8988T (cell line): ENCODE measurements around the gene HOXD1.

Experiments used
- DNase-seq: peaks from one replicate; pipeline ENCODE4 v3.0.0; 2011

The HOXD1 gene

DNA sequence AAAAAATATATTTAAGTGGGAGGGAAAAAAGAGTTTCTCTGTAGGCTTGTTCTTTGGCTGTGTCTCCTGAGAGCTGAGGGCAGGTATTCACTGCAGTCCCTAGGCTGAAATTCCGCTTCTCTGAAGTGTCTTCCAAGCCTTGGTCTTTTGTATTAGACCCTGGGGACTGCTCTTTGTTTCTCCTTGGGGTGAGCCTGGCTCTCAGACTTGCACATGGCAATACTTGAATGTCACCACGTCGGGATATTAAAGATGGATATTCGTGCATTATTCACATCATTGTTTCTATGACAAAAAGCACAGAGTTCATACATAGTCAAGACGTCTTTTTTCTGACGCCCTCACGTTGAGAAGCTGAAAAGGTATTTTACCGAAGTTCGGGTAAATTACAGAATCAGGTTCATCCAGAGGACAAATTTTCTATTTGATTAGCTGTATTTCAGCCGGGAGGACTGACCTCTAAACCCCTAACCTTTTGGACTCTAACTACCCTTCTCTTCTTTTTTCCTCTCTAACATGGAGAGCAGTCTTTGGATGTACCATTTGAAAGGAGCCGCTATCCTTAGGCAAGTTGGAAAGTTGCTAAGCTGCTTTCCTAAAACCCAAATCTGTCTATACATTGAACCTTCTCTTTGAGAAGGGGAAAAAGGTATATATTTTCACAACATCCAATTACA is 33.8 kb upstream of the HOXD1 start:
- DNase-seq, result no peak

DNA sequence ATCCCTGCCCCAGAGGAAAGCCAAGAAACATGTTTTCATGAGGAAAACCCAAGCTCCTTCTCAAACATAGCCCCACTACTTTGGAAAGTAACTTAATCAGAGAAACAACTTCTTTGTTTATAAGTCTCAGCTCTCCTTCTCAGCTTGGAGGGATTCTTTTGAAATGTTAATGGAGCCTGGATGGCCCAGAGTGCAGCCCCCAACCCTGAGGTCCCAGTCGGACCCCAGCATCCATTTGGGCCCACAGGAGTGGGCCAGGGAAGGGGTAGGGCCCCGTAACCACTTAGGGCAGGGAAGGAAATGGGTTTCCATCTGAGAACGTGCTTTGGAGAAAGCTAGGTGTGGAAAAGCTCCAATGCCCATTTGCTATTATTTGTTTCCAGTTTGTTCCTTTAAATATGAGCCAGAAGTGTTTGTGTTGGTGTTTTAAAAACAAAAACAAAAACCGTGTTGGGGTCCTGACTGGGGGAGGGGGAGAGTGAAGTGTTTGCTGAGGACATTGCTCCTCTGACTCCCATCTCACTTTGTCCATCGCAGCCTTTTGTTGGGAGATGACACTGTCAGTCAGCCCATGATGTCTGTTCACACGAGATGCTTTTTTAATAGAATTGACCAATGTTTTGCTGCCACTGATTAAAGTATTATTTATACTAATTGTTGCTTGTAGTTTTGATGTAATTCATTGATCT is 33.0 kb upstream of the HOXD1 start:
- no peak for DNase-seq

DNA sequence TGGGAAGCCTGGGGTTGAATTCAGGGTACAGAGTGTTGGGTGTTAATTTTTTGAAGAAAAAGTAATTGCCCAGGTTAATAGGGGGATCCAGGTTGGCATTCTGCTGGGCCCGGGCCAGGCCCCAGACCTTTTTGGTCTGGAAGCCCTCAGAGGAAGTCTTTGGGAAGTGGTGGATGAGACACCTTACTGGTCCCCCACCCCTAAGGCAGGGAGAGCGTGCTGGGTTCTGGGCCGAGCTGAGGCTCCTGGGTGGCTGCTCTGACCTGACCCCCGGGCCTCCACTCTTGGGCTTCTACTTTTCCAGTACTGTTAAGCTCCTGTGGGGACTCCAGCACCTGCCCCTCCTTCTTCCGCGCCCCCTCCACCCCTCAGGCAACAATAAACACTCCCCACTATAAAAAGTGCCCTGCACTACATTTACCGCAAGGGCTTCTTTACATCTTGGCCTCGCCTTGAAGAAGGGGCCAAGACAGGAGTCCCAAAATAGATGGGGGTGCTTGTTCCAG is 32.1 kb upstream of the HOXD1 start:
- DNase-seq, result no peak

DNA sequence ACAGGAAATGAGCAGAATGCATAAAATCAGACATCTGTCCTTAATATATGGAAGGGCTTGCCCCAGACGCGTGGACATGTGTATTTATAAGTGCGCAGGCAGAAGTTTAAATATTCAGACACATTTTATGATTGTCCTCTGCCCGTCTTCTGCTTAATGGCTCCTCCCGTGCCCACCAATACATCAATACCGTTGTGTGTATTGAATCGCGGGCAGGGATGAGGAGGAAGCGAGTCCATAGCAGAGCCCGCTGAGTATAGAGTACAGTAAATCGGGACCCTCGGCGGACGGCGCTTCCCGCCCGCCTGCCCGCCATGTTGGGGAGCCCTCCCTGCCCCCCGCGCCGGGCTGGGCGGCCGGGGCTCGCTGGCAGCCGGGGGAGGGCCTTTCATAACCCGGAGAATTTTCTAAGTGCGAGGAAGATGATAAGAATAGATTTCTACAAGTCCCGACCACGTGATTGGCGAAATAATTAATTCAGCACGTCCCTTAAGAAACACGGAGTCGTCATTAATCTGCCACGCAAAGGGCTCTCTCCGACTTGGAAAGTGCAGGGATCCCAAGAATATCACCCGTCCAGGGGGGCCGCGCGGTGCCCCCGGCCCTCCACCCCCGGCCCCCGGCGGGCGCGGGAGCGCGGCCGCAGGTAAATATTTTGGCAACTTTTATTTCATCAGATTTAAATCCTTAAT is 31.5 kb upstream of the HOXD1 start, which contains the start of gene HOXD3:
TSS of gene HOXD3 (plus strand) at position 501 of the 692 bp plus-strand sequence. CDS start 11,808 bp downstream, outside the sequence.
- no peak for DNase-seq

DNA sequence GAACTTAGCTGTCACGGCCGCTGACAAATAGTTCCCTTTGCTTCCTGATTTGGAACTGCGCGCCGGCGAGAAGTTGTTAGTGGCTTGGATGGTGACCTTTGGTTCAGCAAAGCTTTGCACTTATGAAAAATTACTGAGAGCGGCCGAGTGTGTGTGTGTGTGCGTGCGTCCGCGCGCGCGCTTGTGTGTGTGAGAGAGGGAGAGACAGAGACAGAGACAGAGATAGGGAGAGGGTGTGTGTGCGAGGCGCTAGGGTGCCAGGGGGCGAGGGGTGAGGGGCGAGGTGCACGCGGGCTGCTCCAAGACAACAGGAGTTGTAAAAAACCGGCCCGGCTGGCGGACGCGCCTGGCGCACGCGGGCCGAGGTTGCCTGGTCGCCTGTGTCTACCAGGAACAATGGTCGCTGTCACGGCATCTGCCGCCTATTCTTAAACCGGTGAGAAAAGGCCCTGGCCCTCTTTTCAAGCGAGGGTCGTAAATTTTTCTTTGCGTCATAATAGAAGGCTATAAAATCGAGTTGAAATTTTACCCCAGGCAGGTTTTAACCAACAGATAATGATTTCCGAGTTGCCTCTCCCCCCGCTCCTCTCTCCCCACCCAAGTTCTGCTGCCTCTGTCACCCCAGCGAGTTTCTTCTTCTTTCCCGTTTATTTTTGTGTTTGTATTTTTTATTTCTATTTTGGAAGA is 30.8 kb upstream of the HOXD1 start:
- no peak for DNase-seq

DNA sequence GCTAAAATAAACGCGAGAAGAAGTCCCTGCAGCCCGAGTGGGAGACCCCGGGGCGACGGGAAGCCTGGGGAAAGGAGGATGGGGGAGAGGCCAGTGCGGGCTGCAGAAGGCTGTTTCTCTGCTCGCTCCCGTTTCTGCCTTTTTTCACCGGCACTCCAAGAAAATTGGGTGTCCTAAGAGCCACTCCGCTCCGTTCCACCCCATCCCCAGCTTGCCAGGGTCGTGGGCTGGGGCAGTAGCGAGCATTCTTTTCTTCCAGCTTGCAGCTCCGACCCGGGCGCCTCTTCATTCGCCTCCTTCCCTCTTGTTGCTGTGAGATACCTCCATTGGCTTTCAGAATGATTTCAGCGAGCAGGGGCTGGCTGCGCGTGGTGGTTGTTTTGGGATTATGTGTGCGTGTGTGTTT is 30.3 kb upstream of the HOXD1 start:
- DNase-seq, result no peak

DNA sequence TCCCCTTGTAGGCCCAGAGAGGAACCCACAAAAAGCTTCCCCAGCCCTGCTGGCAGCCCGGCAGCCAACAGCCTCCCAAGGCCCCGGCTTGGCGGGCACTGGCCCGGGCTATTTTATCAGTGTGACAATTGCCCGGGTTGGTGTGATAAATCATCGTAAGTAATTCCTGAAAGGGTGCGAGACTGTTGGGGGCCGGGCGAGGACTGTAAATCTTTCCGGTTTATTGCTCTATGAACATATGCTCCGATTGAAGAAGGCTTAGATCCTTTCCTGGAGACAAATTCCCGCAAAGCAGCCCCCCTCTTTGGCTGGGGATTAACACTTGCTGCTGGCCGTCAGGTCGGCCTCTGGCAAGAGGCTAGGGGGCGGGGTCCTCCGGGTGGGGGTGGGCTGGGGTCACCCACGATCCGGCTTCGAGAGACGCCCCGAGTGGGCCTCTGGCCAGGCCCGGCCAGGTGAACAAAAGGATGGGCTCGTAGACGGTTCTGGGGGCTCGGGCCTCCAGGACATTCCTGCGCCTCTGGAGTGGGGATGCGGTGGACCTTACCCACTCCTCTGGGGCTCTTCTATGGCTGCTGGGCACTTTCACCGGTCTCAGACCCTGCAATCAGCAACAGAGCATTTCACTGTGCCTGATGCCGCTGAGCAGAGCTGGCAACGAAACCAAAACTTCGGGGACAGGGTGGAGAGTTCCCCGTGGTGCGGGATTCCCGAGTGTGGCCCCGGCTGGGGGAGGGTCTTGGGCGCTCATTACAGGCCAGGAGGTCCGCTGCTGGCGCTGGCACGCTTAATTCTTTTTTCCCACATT is 29.4 kb upstream of the HOXD1 start:
- no peak for DNase-seq

DNA sequence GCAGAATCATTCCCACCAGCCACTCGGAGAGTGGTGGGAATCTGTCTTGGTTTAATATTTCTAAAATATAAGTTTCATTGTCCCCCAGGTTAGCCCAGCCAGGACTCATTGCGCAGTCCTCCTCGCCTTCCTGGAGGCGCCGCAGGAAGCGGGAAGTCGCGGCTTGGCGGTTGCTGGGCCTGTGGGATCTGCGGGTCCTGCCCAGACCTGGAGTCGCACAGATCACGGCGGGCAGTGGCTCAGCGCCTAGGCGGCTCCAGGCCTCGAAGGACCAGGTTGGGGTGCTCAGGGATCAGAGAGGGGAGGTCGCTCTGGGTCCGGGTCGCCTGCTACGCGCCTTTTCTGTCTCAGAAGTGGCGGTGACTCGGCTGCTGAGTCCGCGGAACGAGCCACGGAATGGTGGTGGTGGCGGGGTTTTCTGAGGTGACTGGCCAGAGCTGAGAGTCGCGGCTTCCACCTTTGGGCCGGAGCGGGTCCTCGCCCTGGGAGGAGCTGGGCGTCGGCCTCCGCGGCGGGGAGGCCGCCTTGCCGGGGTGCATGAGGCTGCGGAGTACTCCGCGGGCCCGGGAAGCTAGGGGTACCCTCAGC is 28.7 kb upstream of the HOXD1 start:
- DNase-seq, result no peak

DNA sequence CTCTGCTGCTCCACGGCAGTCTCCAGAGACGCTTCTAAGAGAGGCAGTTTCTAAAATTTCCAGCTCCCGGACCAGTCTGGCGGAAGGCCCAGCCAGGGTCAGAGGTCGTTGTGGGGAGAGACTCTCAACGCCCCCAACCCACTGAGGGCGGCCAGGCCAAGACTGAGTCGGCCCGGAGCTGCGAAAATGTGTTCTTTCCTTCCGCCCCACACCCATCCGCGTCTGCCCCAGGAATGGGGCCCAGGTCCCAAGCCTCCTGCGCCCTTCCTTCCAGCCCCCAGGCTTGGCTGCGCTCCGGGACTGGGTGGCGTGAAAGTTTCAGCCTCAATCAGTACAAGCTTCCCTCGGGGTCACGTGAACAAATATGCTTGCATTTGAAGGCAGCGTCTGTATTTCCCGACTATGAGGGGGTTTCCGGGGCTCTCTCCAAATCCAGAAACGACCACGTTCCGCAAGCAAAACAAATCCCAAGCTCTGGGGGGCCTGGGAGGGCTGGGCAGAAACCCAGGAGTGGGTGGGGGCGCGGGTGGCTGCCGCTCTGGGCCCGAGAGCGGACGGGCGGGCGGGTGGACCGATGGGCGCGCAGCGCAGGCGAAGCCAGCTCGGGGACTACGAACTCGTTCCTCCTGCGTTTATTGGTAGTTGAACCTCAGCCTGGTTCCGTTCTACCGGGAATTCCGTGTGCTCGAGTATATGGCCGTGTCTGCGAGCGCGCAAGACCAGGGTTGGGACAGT is 28.1 kb upstream of the HOXD1 start:
- DNase-seq, result no peak

DNA sequence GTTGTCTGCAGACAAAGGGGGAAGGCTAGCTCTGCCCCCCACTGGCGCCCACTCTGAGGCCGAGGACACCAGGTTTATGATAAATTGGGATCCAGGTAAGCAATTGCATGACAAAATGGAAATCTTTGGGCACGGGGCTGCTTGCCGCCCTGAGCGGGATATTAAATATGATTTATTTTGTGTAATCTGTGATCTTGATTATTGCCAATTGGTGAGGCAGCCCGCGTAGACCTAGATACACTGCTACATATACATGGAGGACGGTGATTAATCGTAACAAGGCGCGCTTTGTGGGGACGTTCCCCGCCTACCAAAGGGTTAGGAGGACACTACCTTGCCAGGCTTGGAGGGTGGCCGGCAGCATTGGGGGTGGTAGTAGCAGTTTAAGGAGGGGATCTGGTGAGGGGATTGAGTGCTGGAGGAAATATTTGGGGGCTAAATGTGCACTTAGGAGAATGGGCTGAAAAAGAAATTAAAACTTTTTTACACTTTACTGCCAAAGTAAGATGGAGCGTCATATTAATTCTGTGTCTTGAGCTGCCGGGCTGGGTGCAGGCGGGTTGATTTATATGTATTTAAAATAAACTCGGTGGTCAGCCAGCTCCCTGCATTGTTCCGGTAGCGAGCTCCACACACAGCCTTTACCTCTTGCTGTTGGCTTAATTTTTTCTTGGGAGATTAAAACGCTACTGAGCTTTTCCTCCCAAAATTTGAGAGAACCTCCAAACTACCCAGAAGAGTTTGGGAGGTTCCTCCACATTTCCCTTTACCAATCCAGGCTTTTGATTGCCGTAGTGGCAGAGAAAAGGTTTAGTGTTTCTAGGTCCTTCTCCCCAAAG is 27.3 kb upstream of the HOXD1 start:
- DNase-seq, result no peak

DNA sequence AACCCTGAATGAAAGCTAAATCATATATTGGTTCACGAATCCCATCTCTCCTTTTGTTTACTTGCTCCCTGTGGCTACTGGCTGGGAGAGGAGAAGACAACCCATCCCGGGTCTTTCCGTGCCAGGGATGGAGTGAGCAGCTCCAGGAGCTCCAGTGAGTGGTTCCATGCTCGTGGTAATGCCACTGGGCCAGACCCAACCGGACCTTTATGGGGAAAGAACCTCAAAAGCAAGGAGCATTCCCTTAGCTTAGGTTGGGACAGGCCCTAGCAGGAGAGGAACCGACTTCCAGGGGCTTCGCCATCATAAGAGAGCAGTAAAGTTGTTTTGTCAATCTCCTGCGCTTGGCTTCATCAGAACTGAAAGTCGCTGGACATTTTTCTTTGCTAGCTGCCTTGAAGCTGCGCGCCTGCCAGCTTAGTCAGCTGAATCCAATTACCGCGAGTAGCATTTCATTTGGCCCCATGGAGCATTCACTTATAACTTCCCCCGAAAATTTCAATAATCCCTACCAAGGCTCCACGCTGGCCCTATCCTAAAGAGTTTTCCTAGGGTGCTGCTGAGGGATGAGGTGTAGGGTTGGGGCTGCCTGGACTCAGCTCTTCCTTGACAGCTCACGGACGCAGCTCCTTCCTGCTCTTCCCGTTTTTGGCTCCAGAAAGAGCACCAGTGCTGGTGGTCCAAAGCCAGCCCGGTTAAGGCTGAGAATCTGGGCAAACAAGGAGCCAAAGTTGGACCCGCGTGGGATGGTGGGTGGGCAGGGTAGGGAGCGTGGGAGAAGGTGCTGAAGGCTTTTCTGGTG is 26.4 kb upstream of the HOXD1 start:
- DNase-seq, result no peak

DNA sequence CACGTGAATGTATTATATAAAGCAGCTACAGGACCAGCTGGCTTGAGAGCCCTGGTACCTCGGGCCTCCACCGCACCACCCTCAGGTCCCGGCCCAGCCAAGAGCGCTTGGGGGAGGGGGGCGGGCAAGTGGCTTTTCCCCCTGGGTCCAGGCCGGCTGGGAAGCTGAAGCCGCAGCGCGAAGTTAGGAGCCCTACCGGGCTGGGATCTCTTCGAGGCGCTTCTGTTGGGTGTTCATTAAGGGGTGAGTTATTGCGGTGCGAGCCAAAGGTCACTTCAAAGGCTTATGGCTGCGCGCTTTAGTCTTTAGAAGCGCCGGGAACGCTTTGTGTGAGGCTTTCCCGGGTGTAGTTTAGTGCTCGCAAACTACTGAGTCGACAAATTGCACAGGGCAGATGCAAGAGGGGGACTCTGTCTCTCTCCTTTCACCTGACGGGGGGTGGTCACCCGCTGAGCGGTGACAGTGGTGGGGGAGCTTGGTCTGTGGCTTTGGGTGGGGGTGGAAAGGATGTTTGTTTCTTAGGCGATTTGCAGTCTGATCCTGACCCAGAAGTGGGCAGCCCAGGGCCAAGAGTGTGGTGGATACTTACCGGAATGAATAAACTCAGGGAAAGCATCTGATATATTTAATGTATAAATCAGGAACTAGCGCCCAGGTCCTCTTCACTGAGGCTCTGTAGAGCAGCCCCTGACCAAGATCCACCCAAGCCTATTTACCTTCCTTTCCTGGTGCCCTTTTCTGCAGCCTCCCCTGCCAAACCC is 25.4 kb upstream of the HOXD1 start:
- DNase-seq, result no peak

DNA sequence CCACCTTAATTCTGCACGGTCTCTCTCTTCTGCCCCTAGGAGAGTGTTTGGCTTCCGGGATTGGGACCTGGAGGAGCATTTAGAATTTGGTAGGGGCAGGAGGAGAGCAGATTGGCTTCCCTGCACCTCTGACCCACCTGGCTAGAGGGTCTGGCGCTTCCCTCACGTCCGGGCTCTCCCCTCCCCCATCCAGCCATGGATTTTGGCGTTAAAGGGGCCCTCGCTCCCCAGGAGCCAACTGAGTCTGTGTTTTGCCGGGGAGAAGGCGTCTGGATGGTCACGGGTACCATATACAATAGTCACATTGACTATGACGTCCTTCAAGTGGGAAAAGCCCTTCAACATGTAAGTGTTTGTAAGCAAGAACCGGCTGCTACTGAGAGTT is 24.8 kb upstream of the HOXD1 start:
- DNase-seq, result no peak

DNA sequence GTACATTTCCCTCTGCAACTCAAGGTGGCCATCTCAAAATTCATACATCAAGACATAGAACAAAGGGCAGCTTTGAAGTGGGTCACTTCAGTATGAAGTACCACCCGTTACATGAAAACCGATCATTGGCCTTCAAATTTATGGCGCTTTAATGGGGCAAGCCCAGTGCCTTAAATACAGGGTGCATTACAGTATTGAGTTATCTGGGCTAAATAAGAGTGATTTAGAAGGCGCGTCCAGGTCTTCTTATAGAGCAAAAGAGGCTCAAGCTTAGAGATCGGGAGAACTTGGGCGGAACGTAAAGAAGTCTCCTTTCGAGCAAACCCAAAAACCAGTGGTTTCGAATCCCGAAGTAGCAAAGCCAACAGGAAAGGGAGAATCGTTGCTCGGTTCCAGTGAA is 24.3 kb upstream of the HOXD1 start:
- DNase-seq, result no peak

DNA sequence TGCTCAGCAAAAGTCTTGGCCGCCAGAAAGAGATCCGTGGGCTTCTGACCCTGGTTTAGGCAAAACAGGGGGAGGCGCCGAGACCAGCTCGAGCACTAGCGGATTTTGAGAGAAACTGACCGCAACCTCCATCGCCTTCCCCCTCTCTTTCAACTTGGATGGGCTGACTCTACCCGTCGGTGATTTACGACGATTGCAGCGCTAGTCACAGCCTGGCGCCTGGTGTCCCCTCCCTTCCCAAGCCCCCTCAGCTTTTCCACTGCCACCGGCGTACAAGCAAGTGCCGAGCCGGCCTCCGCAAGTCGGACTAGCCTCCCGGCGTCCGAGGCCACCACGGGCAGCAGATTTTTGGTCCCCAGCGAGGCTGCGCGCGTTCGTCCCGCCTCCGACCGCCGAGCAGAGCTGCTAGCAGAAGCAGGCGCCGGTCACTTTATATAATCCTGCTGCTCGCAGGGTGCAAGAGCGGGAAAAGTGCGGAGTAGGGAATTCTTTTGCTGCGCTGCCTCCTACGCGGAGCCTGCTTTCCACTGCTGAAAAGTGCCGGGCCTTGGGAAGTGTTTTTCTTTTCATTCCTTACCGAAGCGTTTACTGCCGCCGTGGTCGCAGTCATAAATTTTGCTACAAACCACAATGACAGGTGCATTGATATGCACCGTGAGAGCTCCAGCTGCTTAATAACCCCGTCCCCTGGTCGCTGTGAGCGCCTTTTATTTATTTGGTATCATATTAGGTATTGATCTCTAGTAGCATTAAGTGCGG is 23.7 kb upstream of the HOXD1 start:
- DNase-seq, result no peak

DNA sequence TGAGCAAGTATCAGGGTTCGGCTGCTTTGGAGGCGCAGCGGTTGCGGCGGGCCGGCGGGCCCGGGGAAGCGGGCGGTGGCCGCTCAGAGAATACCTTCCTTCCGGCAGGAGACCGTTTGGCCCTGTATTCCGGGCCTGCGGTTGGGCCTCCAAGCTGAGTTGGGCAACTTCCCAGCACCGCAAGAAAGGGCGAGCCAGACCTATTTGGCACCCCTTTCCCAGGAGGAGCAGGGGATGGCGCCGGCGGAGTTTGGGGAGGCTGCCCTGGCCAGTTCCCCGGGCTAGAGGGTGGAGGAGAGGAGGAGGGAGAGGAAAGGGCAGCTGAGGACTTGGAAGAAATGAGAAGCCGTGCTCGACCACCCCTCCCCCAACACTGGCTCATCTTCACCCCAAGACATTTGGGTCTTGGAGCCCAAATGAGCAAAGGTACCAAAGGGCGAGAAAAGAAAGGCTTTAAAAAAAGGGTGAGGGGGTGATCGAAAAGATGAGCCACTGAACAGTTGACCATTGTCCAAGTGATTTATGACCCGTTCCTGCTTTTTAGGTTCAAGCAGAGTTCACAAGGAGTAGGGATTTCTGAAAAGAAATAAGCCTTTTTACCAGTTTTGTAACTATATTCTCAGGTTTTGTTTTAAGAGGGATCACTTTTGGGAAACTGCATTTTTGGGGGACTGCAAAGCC is 23.0 kb upstream of the HOXD1 start:
- no peak for DNase-seq

DNA sequence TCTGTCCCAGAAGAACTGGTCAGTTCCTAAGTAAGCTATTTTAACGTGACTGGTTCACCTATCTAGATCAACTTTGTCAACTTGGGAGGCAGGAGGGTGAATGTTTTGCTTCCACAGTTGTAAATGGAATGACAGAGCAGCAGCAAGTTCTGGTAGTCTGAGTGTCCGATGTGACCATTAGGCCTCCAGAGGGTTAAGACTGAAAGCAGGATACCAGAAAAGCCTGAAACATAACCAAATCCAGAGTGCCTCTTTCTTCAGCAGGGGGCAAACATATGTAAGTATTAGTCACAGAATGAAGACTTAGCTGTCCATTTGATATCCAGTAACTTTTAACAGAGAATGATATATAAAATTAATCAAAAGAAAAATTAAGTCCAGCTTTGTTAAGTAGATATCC is 22.2 kb upstream of the HOXD1 start:
- no peak for DNase-seq
